ENCODE measurements around the gene KIF1B. TPM values are rescaled to one million over a fixed set of nuclear protein-coding genes. Genes with fewer than 3 reads are reported as not detected.

Gene KIF1B
- total and polyA plus RNA-seq, 10 of the 15 experiments (the other 5 are each of a cell fraction or from before 2014, with no cell fraction given) = 2.1 to 16.5 (median 8.7) TPM

- H3K27me3 ChIP-seq (replicated peaks in 1 of 2; ENCODE audit: control insufficient read depth in 2 of 2, insufficient read depth in 2 of 2, low read length in 1 of 2) = no peaks in the 10 kb centered on the region
- H3K36me3 ChIP-seq (ENCODE audit: control insufficient read depth in 2 of 2, insufficient read depth in 2 of 2, low read length in 1 of 2) = peaks cover 4% of the 10 kb centered on the region in 2 experiments; a peak in 3 of 4 replicates
- RAD21 ChIA-PET (ENCODE audit: unreplicated experiment) = interaction anchor here (0.7 kb wide), 1 partner anchor 70 kb away, joined by 3 read pairs; no protein-coding TSS in a partner anchor
- ATAC-seq (no peak), DNase-seq (ENCODE audit: low read depth, low spot score) (no peak), FAIRE-seq (no peak)
- no peak overlapping the region for H2AFZ ChIP-seq (ENCODE audit: control insufficient read depth, low read depth, low read length)
- BruUV-seq (replicated peaks) = no TSS peak
- H3K9ac ChIP-seq (ENCODE audit: control insufficient read depth, insufficient read depth, low read length) = no peak overlapping the region
- no peak overlapping the region for H3K27ac ChIP-seq (ENCODE audit: control insufficient read depth, insufficient read depth)
- no peaks in the 10 kb centered on the region for H4K20me1 ChIP-seq (ENCODE audit: control insufficient read depth, insufficient read depth)
- no peaks in the 10 kb centered on the region for H3K79me2 ChIP-seq (ENCODE audit: control insufficient read depth, insufficient read depth, low read length)
- intact Hi-C loops (cut with micrococcal nuclease; ENCODE audit: unreplicated experiment) = loop anchor here (5.0 kb wide), 1 partner anchor 212 kb away; the partner anchor contains the start of gene KIF1B
- in situ Hi-C loops (cut with MboI) = loop anchor here (5.0 kb wide), 1 partner anchor 552 kb away; no protein-coding TSS in a partner anchor
- POLR2A ChIA-PET = interaction anchor here (0.6 kb wide), 1 partner anchor 61 kb away, joined by 5 read pairs; no protein-coding TSS in a partner anchor
- peaks cover 5% of the 10 kb centered on the region for H3K4me1 ChIP-seq (ENCODE audit: control insufficient read depth, insufficient read depth, low read length)
- no peaks in the 10 kb centered on the region for H3K9me3 ChIP-seq (replicated peaks; ENCODE audit: control insufficient read depth, insufficient read depth, low read length)
- H3K4me2 ChIP-seq (ENCODE audit: control insufficient read depth, insufficient read depth) = no peak overlapping the region
- H3K4me3 ChIP-seq = no peak overlapping the region
- WGBS (ENCODE audit: insufficient coverage, insufficient replicate concordance, low lambda C conversion rate, missing lambda C conversion rate) = 86% methylated on average over 8 of the region's 8 CpGs
- CTCF ChIA-PET = interaction anchor here (1.1 kb wide), 1 partner anchor 65 kb away, joined by 3 read pairs; no protein-coding TSS in a partner anchor
- SMC1A ChIA-PET (ENCODE audit: uncharacterized antibody, unreplicated experiment) = no interaction called here
- TF ChIP-seq DPF2 (IDR thresholded peaks at IDR 0.05) (no peak), TAF1 (IDR thresholded peaks at IDR 0.05; ENCODE audit: borderline replicate concordance, low read depth, low read length) (no peak), MYC (IDR thresholded peaks at IDR 0.05; ENCODE audit: insufficient read depth, insufficient read length, insufficient replicate concordance, low read length, severe bottlenecking) (no peak), BCLAF1 (IDR thresholded peaks at IDR 0.05) (no peak), ZZZ3 (IDR thresholded peaks at IDR 0.05; ENCODE audit: control insufficient read depth, insufficient read length, low read depth) (no peak), MEF2B (IDR thresholded peaks at IDR 0.05; ENCODE audit: partially characterized antibody, poor library complexity, severe bottlenecking) (no peak), RBBP5 (conservative IDR thresholded peaks at IDR 0.05) (no peak), PBX3 (IDR thresholded peaks at IDR 0.05; ENCODE audit: insufficient replicate concordance, low read depth, low read length) (no peak), RELB (IDR thresholded peaks at IDR 0.05; ENCODE audit: low read depth) (no peak), SKIL (IDR thresholded peaks at IDR 0.05; ENCODE audit: low read depth, poor library complexity, severe bottlenecking) (no peak), RAD51 (IDR thresholded peaks at IDR 0.05) (no peak), RUNX3 (IDR thresholded peaks at IDR 0.05; ENCODE audit: low read length) (no peak), MAX (IDR thresholded peaks at IDR 0.05; ENCODE audit: low read depth, low read length) (no peak), E2F4 (IDR thresholded peaks at IDR 0.05; ENCODE audit: low read depth, low read length) (no peak), ATF7 (IDR thresholded peaks at IDR 0.05; ENCODE audit: low read depth) (no peak)
Measured at GRCh38 chr1:10424651-10425050, 214.3 kb downstream of the KIF1B start.
